CD4-positive, CD25-positive, alpha-beta regulatory T cell (primary cell): ENCODE results near the gene C3orf49. TPM values are rescaled to one million over a fixed set of nuclear protein-coding genes. Genes with fewer than 3 reads are reported as not detected.

Source experiments
- ATAC-seq, 2 donors: fragments of 150-1000 bp; cut with Tn5 transposase; one replicate each; pipeline ENCODE4 v1.10.0; 2021; ENCODE audit warnings: low read depth in 2 of 2, moderate number of reproducible peaks in 2 of 2, moderate library complexity in 1 of 2
- DNase-seq, 3 donors: peaks; one replicate each; pipeline versions ENCODE4 v3.0.0 to v3.0.0-alpha.2; 2012 to 2022; ENCODE audit warnings: mixed read lengths in 1 of 3
- H3K27ac ChIP-seq: one replicate; pipeline ENCODE4 v1.7.0; 2013; ENCODE audit warnings: mild to moderate bottlenecking, low read length; ENCODE audit not compliant: insufficient read depth, poor library complexity, severe bottlenecking
- H3K27me3 ChIP-seq: one replicate; pipeline ENCODE4 v1.7.0; 2013; ENCODE audit warnings: low read length; ENCODE audit not compliant: control insufficient read depth, insufficient read depth
- H3K36me3 ChIP-seq: one replicate; pipeline ENCODE4 v1.7.0; 2013; ENCODE audit warnings: mild to moderate bottlenecking, low read length, moderate library complexity; ENCODE audit not compliant: control insufficient read depth, insufficient read depth
- H3K4me1 ChIP-seq: 2 replicates; pipeline ENCODE4 v1.7.0; 2013; ENCODE audit warnings: mild to moderate bottlenecking, low read length; ENCODE audit not compliant: insufficient read depth, control insufficient read depth, poor library complexity, severe bottlenecking
- H3K4me3 ChIP-seq: one replicate; pipeline ENCODE4 v1.7.0; 2013; ENCODE audit warnings: low read depth, mild to moderate bottlenecking, low read length, moderate library complexity
- H3K9me3 ChIP-seq, 2 experiments: 1 replicate in 1 of 2; 2 replicates in 1 of 2; pipeline ENCODE4 v1.7.0; 2013; ENCODE audit warnings: low read length in 2 of 2, mild to moderate bottlenecking in 1 of 2, moderate library complexity in 1 of 2; ENCODE audit not compliant: control insufficient read depth in 2 of 2
- H3K27ac Mint-ChIP-seq, 3 donors: one replicate each; pipeline ENCODE4 v1.8.0; 2020 to 2022; ENCODE audit warnings: mild to moderate bottlenecking in 3 of 3, mixed read lengths in 3 of 3, moderate library complexity in 2 of 3
- H3K27me3 Mint-ChIP-seq: one replicate; pipeline ENCODE4 v1.8.0; 2022; ENCODE audit warnings: mild to moderate bottlenecking, mixed read lengths
- H3K36me3 Mint-ChIP-seq: one replicate; pipeline ENCODE4 v1.8.0; 2020; ENCODE audit warnings: mixed read lengths
- H3K4me1 Mint-ChIP-seq, 4 donors: one replicate each; pipeline ENCODE4 v1.8.0; 2020 to 2022; ENCODE audit warnings: mixed read lengths in 4 of 4, mild to moderate bottlenecking in 1 of 4
- H3K4me3 Mint-ChIP-seq, 4 donors: one replicate each; pipeline ENCODE4 v1.8.0; 2020 to 2022; ENCODE audit warnings: mild to moderate bottlenecking in 4 of 4, mixed read lengths in 4 of 4, moderate library complexity in 3 of 4
- H3K9me3 Mint-ChIP-seq, 7 donors: one replicate each; pipeline ENCODE4 v1.8.0; 2020 to 2022; ENCODE audit warnings: mixed read lengths in 7 of 7, mild to moderate bottlenecking in 3 of 7, moderate library complexity in 2 of 7
- polyA plus RNA-seq, 4 donors: library from polyadenylated mRNA; unstranded; fragments of 300-500 nt; fragmentation: Illumina TruSeq; gene quantifications; one replicate each; pipeline ENCODE4 v1.2.3, GENCODE V29; 2021
- total RNA-seq: library from RNA; stranded (reverse); gene quantifications from one replicate; pipeline ENCODE4 v1.2.3, GENCODE V29; 2022

C3orf49 gene
- total and polyA plus RNA-seq, 5 donors from 2014 or later, result not detected

- Histone ChIP-seq H3K4me1 (peaks cover 5% of the 10 kb centered on the region), H3K27me3 (no peaks in the 10 kb centered on the region), H3K4me3 (no peak overlapping the region), H3K9me3 (no peaks in the 10 kb centered on the region), H3K36me3 (peaks cover 4% of the 10 kb centered on the region), H3K27ac (no peak overlapping the region)
- DNase-seq (no peak), ATAC-seq (no peak)
- Mint-ChIP-seq H3K27ac (no peak overlapping the region), H3K9me3 (no peaks in the 10 kb centered on the region), H3K36me3 (no peaks in the 10 kb centered on the region), H3K4me1 (peaks cover 51 to 79% (median 62%) of the 10 kb centered on the region in 4 donors), H3K27me3 (no peaks in the 10 kb centered on the region), H3K4me3 (no peak overlapping the region)
These were observed 53.2 kb downstream of the C3orf49 start for GRCh38 chr3:63872135-63872924.

- Histone ChIP-seq H3K27ac (no peak overlapping the region), H3K36me3 (peaks cover 4% of the 10 kb centered on the region), H3K27me3 (no peaks in the 10 kb centered on the region), H3K9me3 (no peaks in the 10 kb centered on the region), H3K4me1 (peaks cover 20% of the 10 kb centered on the region), H3K4me3 (no peak overlapping the region)
- Mint-ChIP-seq H3K4me3 (no peak overlapping the region), H3K4me1 (peaks cover 51 to 76% (median 60%) of the 10 kb centered on the region in 4 donors), H3K9me3 (no peaks in the 10 kb centered on the region), H3K27ac (no peak overlapping the region), H3K27me3 (no peaks in the 10 kb centered on the region), H3K36me3 (no peaks in the 10 kb centered on the region)
- ATAC-seq (no peak), DNase-seq (no peak)
These were observed 55.7 kb downstream of the C3orf49 start for GRCh38 chr3:63874769-63875168.

GRCh38 chr3:63875510-63875909 lies 56.4 kb downstream of the C3orf49 start:
- peaks cover 53 to 77% (median 61%) of the 10 kb centered on the region in 4 donors for H3K4me1 Mint-ChIP-seq
- DNase-seq (no peak), ATAC-seq (no peak)
- Histone ChIP-seq H3K9me3 (no peaks in the 10 kb centered on the region), H3K36me3 (peaks cover 4% of the 10 kb centered on the region), H3K4me3 (no peak overlapping the region), H3K4me1 (peaks cover 20% of the 10 kb centered on the region), H3K27ac (no peak overlapping the region), H3K27me3 (no peaks in the 10 kb centered on the region)
- peak overlapping the region; percentile 1 to 49 (median 38) for H3K27ac Mint-ChIP-seq
- H3K4me3 Mint-ChIP-seq, result peak overlapping the region in 1 of 4 donors; percentile 21
- no peaks in the 10 kb centered on the region for H3K27me3 Mint-ChIP-seq
- no peaks in the 10 kb centered on the region for H3K9me3 Mint-ChIP-seq
- no peaks in the 10 kb centered on the region for H3K36me3 Mint-ChIP-seq

- no peak for DNase-seq
- Mint-ChIP-seq H3K27me3 (no peaks in the 10 kb centered on the region), H3K27ac (no peak overlapping the region), H3K4me3 (no peak overlapping the region), H3K4me1 (peaks cover 52 to 79% (median 61%) of the 10 kb centered on the region in 4 donors), H3K36me3 (no peaks in the 10 kb centered on the region), H3K9me3 (peaks cover 0 to 1% (median 0%) of the 10 kb centered on the region in 7 donors)
- Histone ChIP-seq H3K4me1 (peaks cover 20% of the 10 kb centered on the region), H3K27me3 (no peaks in the 10 kb centered on the region), H3K4me3 (no peak overlapping the region), H3K9me3 (no peaks in the 10 kb centered on the region), H3K36me3 (peaks cover 4% of the 10 kb centered on the region), H3K27ac (no peak overlapping the region)
- ATAC-seq, result no peak
These were observed 57.2 kb downstream of the C3orf49 start for GRCh38 chr3:63876260-63876659.

- Histone ChIP-seq H3K4me3 (no peak overlapping the region), H3K4me1 (peaks cover 20% of the 10 kb centered on the region), H3K27ac (no peak overlapping the region), H3K9me3 (no peaks in the 10 kb centered on the region), H3K36me3 (peaks cover 4% of the 10 kb centered on the region), H3K27me3 (no peaks in the 10 kb centered on the region)
- Mint-ChIP-seq H3K4me3 (peak overlapping the region in 1 of 4 donors; percentile 47), H3K27ac (peak overlapping the region; percentile 8 to 61 (median 33)), H3K36me3 (no peaks in the 10 kb centered on the region), H3K4me1 (peaks cover 45 to 78% (median 61%) of the 10 kb centered on the region in 4 donors), H3K9me3 (peaks cover 0 to 1% (median 0%) of the 10 kb centered on the region in 7 donors), H3K27me3 (no peaks in the 10 kb centered on the region)
- DNase-seq (no peak), ATAC-seq (no peak)
These were observed 58.8 kb downstream of the C3orf49 start for GRCh38 chr3:63877737-63878393.

- Mint-ChIP-seq H3K27ac (peak overlapping the region; percentile 8 to 61 (median 22)), H3K4me1 (peaks cover 48 to 83% (median 66%) of the 10 kb centered on the region in 4 donors), H3K36me3 (no peaks in the 10 kb centered on the region), H3K4me3 (no peak overlapping the region), H3K9me3 (peaks cover 0 to 1% (median 0%) of the 10 kb centered on the region in 7 donors), H3K27me3 (no peaks in the 10 kb centered on the region)
- Histone ChIP-seq H3K9me3 (no peaks in the 10 kb centered on the region), H3K27me3 (no peaks in the 10 kb centered on the region), H3K4me3 (no peak overlapping the region), H3K36me3 (peaks cover under 1% of the 10 kb centered on the region), H3K4me1 (peaks cover 20% of the 10 kb centered on the region), H3K27ac (no peak overlapping the region)
- DNase-seq, result peak in 1 of 3 donors; percentile 16
- no peak for ATAC-seq
These were observed 59.4 kb downstream of the C3orf49 start for GRCh38 chr3:63878394-63879060.

- H3K9me3 Mint-ChIP-seq, result peaks cover 0 to 1% (median 0%) of the 10 kb centered on the region in 7 donors
- H3K4me3 ChIP-seq, result no peak overlapping the region
- no peak for DNase-seq
- H3K4me1 Mint-ChIP-seq, result peaks cover 42 to 73% (median 56%) of the 10 kb centered on the region in 4 donors
- peaks cover 20% of the 10 kb centered on the region for H3K4me1 ChIP-seq
- no peaks in the 10 kb centered on the region for H3K36me3 Mint-ChIP-seq
- ATAC-seq, result no peak
- peak overlapping the region in 1 of 3 donors; percentile 45 for H3K27ac Mint-ChIP-seq
- no peaks in the 10 kb centered on the region for H3K36me3 ChIP-seq
- H3K4me3 Mint-ChIP-seq, result no peak overlapping the region
- no peaks in the 10 kb centered on the region for H3K9me3 ChIP-seq
- no peaks in the 10 kb centered on the region for H3K27me3 Mint-ChIP-seq
- no peaks in the 10 kb centered on the region for H3K27me3 ChIP-seq
- H3K27ac ChIP-seq, result no peak overlapping the region
These were observed 61.6 kb downstream of the C3orf49 start for GRCh38 chr3:63880653-63881052.
